Activated naive CD4-positive, alpha-beta T cell treated with anti-CD3 and anti-CD28 coated beads, Interleukin-2, amount 50 U/mL, for 16 hours (primary cell): ENCODE data around the gene PLPPR5.
"Not testable (repeated sequence)": the region's sequence is repeated elsewhere in the genome, so short reads cannot be mapped to it uniquely, and the experiment has no call there.

ENCODE experiments used
- DNase-seq: peaks from one replicate; pipeline ENCODE4 v3.0.0-alpha.2; 2020

PLPPR5 gene

DNA sequence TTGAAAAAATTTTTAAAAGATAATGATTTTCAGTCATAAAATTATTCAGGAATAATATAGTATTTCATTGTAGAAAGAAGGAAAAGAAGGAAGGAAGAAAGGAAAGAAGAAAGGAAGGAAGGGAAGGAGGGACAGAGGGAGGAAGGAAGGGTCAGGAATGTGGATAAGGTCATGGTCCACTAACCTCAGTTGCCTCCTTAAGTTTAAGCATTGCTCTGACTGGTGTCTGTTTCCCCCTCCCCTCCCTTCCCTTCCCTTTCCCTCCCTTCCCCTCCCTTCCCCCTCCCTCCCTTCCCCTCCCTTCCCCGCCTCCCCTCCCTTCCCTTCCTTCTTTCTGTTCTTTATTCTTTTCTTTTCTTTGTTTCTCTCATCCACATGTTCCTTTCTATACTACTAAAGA lies 95.7 kb downstream of the PLPPR5 start:
- DNase-seq = no peak

- no peak for DNase-seq
These were observed 97.9 kb downstream of the PLPPR5 start for GRCh38 chr1:98906809-98907208.

GRCh38 chr1:98906361-98906760 lies 98.3 kb downstream of the PLPPR5 start:
- DNase-seq = no peak

GRCh38 chr1:98904684-98905083 lies 100.0 kb downstream of the PLPPR5 start:
- no peak for DNase-seq

DNA sequence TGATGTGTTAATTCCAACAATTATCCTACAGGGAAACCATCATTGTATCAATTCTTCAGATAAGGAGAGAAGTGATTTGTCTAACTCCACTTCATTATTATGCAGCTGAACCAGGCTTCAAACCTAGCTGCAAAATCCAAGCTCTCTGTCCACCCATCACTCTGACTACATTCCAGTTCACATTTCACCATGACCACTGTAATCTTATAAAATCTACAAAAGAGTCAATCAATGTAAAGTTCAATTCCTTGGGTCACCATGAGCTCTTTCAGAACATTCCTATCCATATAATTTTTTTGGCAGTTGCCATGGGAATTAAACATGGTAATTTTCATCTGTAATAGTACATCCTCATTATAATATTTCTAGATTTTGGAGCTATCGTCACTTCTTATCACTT lies 100.9 kb downstream of the PLPPR5 start:
- DNase-seq = no peak

DNA sequence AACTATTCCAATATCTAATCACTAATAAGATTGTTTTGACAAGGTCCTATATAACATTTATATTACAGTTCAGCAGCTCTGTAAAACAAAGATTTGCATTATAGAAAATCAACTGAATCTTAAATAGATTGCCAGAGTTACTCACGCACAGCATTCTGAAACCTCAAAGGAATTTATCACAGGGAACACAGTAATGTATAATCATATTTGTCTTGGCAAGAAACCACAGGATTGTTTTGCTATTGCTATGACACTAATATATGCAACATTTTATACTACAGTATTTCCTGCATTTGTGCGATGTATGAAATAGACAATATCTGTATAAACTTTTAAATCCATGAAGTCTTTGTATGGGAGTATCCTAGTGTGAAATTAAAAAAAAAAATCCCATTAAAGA lies 101.4 kb downstream of the PLPPR5 start:
- no peak for DNase-seq

DNA sequence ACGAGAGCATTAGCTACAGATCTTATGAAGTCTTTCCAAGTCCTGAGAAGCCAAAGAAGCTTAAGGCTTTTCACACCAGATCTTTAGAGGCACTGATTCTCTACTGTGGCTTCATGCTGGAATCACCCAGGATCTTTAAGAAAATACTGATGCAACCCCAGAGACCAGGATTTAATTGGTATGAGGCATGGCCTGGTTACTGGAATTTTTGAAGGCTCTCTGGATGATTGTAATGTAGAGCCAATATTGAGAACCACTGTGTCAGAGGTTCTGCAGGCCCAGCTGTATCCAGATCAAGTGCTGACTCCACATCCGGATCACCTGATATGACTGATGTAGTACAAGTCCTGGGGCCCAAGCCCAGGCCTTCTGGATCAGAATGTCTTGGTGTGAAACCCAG lies 105.7 kb downstream of the PLPPR5 start:
- DNase-seq = no peak

DNA sequence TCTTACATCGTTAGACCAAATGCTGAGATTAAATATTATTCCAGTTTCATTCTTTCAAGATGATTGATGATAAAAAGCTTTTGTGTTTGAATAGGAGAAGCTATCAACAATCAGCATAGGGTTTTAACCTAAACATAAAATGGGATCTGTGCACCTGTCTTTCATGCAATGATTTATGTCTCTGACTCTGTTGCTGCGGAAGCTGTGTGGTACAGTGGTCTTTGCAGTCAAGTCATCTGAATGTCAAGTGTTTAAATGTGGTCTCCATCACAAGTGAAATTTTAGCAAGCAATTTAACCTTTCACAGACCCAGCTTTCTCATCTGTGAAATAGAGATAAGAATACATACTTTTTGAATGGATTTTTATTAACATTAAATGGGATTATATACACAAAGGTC lies 107.2 kb downstream of the PLPPR5 start:
- DNase-seq = no peak

GRCh38 chr1:98896711-98897445 lies 107.8 kb downstream of the PLPPR5 start:
- no peak for DNase-seq

DNA sequence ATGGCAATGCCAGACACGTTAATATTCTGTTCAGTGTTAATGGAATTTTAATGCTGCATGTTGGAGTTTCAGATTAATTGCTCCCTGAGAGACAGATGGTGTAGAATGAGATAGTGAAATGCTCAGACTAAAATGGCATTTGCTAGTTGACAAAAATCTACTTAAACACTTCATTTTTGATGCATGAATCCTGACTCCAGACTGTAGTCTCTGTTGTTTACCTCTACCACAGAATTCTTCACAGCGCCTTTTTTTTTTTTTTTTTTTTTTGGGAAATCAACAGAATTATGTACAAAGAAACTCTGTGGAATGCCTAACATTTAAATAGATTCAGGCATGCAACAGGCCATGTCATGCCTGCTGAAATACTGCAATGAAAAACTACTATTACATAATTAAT lies 111.3 kb downstream of the PLPPR5 start:
- DNase-seq = no peak

DNA sequence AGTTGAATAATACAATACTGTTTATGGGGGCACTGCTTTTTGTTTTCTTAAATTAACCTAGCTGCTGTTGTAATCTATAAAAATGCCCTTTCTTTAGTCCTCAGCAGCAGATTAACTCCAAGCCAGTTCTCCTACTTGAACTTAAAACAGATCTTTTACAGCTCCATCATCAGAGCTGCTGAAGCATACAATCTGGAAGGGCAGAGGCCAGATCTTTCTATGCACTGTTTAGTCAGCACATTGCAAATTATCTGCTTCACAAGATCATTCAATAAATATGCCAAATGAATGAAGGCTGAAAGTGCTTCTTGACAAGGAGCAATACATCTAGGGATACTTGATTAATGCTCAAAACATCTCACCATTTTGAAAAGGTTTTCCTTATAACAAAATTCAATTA lies 115.8 kb downstream of the PLPPR5 start:
- DNase-seq = no peak

- DNase-seq = no peak
These were observed 117.2 kb downstream of the PLPPR5 start for GRCh38 chr1:98887507-98887906.

GRCh38 chr1:98884864-98885263 lies 119.8 kb downstream of the PLPPR5 start:
- no peak for DNase-seq

- no peak for DNase-seq
These were observed 122.8 kb downstream of the PLPPR5 start for GRCh38 chr1:98881901-98882300.

DNA sequence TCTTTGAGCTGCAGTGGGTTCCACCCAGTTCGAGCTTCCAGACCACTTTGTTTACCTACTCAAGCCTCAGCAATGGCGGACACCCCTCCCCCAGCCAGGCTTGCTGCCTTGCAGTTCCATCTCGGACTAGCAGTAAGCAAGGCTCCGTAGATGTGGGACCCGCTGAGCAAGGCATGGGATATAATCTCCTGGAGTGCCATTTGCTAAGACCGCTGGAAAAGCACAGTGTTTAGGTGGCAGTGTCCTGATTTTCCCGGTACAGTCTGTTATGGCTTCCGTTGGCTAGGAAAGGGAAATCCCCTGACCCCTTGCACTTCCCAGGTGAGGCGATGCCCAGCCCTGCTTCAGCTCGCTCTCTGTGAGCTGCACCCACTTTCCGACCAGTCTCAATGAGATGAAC lies 123.4 kb downstream of the PLPPR5 start:
- DNase-seq = not testable (repeated sequence)

DNA sequence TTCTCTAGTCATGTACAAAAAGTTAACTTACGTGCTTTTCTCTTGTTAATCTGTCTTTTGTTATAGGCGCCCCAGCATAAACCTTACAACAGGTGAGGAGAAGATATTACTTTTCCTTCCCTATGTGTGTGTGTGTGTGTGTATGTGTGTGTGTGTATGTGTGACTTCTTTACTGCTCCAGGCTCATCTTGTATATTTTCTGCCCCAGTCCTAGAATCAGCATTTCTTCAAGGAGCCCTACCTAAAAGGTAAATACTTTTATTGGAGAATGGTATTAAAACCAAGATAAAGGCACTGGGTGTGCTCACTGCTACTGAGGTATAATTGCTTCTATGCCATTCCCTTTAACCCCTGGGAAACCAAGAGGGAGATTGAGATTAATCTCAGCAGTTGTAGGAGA lies 129.8 kb downstream of the PLPPR5 start:
- DNase-seq = no peak

DNA sequence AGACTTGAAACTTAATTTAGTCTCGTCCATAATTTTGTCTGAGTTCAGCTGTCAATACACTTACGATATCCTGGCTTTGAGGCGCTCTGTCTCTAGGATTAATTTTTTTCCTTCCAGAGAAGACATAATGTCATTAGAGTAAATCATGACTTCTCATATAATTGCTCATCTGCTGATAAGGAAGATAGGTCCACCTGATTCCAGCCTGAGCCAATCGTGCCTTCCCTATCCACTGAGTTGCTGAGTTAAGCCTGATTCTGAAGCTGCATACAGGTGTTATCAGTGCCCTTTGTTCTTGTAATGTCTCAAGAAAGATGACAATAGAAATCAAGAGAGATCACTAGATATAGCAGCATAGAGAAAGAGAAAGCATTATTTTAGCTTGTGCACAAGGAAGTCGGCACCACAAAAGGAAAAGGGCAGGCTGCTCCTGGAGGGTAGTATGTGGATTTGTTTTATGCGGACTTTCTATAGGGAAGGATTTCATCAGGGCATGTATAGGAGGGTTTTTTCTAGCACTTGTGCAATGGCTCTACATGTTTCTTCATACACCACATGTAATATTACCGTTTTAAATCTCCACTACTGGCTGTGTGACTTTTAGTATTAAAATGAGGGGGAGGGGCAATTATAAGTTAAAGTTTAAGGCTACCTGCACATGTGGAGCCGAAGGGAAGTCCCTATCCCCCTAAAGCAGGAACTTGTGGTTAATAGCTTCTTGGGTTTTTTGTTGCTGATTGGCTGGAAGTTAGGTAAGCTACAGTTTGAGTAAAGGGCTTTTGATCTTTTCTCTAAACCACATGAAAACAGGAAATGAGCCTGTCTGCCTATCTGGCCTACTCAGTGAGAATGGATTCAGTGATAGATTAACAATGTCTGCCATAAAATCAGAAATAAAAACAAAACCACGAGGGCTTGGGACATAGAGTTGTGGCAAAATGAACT lies 133.4 kb downstream of the PLPPR5 start:
- peak; percentile 27 for DNase-seq

GRCh38 chr1:98865796-98866195 lies 138.9 kb downstream of the PLPPR5 start:
- no peak for DNase-seq

DNA sequence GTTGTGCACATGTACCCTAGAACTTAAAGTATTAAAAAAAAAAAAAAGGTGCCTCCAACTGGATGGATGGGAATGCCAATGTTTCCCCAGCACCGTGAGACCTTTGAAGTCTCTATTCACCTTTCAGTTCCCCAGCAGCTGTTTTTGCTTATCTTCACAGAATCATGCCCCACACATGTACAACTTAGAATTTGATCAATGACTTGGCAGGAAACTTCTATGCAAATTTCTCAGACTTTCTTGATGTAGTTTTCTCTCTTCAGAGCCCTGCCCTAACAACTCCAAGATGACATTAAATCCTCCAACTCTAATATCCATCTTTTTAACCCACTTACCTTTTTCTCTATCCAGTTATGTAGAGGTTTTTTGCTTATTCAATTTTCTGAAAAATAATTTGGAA lies 144.3 kb downstream of the PLPPR5 start:
- DNase-seq = no peak

DNA sequence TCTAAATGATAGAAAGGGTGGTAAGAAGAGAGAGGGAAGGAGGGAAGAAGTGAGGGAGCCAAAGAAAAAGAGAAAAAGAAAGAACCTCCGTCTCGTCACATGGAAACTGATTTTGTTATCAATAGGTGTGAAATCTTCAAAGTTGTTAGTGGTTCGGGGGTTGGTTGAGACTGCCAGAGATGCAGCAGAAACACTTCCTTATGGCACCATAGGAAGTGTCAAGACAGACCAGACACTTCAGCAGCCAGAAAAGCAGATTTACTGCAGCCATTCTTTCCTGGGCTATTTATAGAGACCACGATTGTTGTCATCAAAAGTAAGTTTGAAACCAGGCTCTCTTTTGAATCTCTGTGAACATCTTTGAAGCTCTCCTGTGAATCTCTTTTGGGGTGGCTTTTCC lies 150.5 kb downstream of the PLPPR5 start:
- DNase-seq = no peak

- DNase-seq = no peak
These were observed 154.6 kb downstream of the PLPPR5 start for GRCh38 chr1:98849969-98850636.

- no peak for DNase-seq
These were observed 162.4 kb downstream of the PLPPR5 start for GRCh38 chr1:98842241-98842640.
